Activated T-helper 1 cell treated with Interleukin-2 at 50 U/mL for 16 hours (primary cell): Measurements from ENCODE around the gene SULF2.
A peak's percentile ranks its signal among the peaks of the same experiment; 100 is the strongest.

Experiments
- DNase-seq: peaks from one replicate; pipeline ENCODE4 v3.0.0-alpha.2; 2020; ENCODE audit warnings: low read depth

The SULF2 gene

GRCh38 chr20:47682028-47682783, 103.1 kb downstream of the SULF2 start:
- DNase-seq = no peak

- no peak for DNase-seq
These were observed 104.3 kb downstream of the SULF2 start for GRCh38 chr20:47680804-47681529.

GRCh38 chr20:47679462-47679861, 105.8 kb downstream of the SULF2 start:
- DNase-seq = no peak

DNA sequence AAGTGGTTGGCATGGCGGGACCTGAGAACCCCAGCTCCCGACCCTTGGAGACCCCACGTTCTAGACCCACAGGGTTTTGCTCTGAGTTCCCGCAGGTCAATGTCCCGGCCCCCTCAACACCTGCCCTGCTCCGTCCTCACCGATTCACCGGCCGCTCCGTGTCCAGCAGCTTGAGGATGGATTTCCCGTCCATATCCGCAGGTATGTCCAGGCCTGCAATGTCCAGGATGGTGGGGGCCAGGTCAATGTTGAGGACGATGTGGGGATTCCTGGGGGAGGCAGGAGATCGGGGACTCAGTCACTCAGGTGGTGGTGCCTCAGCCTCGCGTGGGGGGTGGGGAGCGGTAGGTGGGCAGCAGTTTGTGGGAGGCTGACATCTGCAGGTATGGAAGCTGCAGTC, 106.7 kb downstream of the SULF2 start:
- DNase-seq = no peak

GRCh38 chr20:47677635-47678453, 107.4 kb downstream of the SULF2 start:
- DNase-seq = peak; percentile 31

DNA sequence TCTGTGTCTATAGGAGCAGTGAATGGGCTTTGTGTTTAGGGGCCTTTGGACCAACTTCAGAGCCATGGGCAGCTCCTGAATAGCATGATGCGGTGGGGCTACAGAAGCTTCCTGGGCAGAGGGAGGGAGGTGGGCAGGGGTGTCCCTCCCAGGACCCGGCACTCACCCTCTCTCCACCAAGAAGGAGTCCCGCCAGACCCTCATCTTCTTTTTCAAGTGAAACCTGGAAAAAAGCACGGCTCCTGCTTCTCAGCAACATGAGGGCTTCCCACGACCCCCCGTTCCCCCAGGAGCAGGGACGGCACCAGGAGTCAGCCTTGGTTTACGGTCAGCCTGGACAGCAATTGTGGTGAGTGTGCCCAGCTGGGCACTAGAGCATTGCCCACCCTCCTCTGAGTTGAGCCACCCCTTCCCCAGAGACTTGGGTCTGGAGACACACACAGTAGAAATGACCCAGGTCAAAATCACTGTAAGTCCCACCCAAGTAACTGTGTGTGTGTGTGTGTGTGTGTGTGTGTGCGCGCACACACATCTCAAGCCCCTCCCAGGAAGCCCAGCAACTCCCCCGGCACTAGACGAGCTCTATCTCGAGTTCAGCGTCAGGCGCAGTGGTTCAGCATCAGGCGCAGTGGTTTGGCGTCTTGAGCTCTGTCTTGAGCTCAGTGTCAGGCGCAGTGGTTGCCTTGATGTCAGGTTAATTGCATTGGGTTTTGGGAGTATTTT, 108.2 kb downstream of the SULF2 start:
- no peak for DNase-seq

DNA sequence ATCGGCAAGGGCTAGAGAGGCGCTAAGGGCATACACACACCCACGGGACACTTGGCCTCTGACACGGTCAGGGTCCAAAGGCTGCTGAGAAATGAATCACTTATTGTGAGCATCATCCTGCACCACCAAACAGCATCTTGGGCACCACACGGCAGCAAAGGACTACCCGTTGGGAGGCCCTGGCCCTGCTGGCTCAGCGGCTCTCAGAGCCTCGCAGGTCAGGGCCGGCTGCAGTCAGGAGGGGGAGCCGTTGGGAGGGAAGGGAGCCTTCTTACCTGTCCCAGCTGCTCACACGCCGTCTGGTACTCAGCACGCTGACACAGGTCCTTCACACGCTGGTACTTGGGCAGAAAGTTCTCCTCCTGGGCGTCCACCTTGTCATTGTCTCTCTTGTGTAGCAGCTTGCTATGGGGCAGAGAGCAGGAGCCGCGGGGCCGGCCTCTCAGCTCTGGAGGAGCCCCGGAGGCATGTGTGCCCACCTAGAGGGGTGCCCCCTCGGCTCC, 109.0 kb downstream of the SULF2 start:
- no peak for DNase-seq

DNA sequence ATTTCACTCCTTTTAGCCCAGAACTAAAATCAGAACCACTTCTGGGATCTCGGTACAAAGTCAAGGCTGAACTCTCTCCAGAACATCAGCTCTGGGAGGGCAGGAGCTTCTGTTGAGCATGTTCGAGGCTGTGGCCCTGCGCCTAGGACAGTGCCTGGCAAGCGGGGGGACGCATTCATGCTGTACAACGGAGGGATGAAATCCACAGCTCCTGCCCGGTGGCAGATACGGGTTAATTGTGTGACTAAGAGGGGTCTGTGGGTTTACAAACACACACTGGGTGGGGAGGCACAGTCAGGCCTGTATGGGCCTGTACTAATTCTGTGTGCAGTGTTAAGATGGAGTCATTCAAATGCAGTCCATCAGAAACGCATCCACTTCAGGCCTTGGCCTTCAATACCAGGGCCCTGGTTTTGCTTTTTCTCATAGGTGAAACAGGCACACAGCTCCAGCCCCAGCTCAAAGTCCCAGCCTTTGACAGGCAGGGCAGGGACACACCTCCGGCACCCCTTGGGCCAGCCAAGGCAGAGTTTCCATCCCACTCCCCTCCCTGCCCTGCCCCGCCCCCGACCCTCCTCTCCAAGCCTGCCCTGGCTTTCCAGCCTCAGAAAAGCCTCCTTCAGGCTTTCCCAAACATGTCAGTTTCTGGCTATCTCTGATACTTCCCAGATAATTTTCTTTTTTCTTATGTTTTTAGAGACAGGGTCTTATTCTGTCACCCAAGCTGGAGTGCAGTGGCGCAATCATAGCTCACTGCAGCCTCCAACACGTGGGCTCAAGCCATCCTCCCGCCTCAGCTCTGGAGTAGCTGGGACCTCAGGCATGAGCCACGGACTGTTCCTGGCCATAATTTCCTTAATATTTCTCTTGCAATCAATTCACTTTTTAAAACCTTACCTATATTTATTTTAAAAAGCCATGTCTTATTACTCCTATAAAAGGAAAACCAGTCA, 109.8 kb downstream of the SULF2 start:
- no peak for DNase-seq

DNA sequence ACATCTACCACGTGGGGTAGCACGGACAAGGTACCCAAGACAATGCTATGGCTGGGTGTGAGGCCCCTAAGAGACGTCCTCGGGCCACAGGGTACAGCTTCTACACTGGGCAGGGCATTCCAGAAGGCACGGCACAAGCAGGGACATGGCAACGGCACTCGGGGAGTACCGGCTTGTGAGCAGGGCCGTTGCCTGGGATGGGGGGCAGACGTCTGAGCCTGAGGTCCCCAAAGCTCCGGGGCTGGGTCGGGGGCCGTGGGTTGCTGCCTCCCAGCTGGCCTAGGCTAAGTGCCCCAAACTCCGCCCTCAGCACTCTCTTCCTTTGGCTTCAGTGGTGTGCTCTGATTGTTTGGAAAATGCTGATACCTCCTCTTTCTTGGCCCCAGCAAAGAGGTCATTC, 110.6 kb downstream of the SULF2 start:
- DNase-seq = no peak

GRCh38 chr20:47674145-47674544, 111.1 kb downstream of the SULF2 start:
- DNase-seq = no peak

DNA sequence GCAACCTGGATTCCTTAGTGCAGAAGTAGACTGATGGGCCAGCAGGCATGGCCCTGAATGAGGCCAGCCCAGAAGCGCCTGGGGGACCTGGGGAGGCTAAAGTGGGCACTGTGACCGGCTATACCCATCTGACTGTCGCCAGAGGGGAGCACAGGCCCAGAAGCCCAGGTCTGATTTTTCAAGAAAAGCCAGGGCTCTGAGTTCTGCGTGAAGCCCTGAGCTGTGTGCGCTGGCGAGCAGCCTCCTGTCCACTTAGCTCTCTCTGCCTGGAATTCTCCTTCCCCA, 111.7 kb downstream of the SULF2 start:
- DNase-seq = no peak

- DNase-seq = no peak
These were observed 112.2 kb downstream of the SULF2 start for GRCh38 chr20:47672886-47673670.

DNA sequence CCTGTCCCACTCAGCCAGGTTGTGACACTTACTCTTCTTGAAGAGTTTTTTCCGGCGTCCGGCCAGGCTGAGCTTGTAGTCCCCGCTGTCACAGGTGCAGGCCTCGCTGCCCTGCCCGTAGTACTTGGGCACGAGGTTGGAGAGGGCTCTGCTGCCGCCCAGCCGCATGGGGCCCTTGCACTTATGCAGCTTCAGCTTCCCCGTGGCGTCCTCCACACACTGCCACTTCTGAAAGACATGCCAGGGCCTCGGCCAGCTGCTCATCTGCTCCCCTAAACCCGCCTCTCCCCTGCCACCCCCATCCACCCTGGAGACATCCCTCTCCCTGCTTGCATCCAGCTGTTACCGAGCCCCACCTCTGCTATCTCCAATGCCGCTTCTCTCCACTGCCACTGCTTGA, 113.1 kb downstream of the SULF2 start:
- no peak for DNase-seq

GRCh38 chr20:47670913-47671312, 114.4 kb downstream of the SULF2 start:
- DNase-seq = no peak

- no peak for DNase-seq
These were observed 115.1 kb downstream of the SULF2 start for GRCh38 chr20:47669927-47670890.

GRCh38 chr20:47669489-47669888, 115.8 kb downstream of the SULF2 start:
- no peak for DNase-seq

GRCh38 chr20:47669152-47669425, 116.2 kb downstream of the SULF2 start:
- DNase-seq = no peak

- DNase-seq = no peak
These were observed 116.7 kb downstream of the SULF2 start for GRCh38 chr20:47668313-47669151.
